GM12878 (cell line): ENCODE results near the gene RMND1. TPM values are rescaled to one million over a fixed set of nuclear protein-coding genes. Genes with fewer than 3 reads are reported as not detected.
"Not testable (repeated sequence)": the region's sequence is repeated elsewhere in the genome, so short reads cannot be mapped to it uniquely, and the experiment has no call there.

Experiments
- ATAC-seq: fragments of 200-7000 bp; cut with Tn5 transposase; 3 replicates; pipeline ENCODE4 v1.9.1; 2020; ENCODE audit warnings: mild to moderate bottlenecking, moderate library complexity
- BruUV-seq: library from RNA; stranded (reverse); fragments of 400-500 nt; replicated peaks from 2 replicates; lab custom pipeline; 2021; lab: Mats Ljungman, UMichigan
- CTCF ChIA-PET: fragments of 300-600 bp; sonication (Branson Sonifier 250); formaldehyde crosslinking; extraction: SDS; loops from one replicate; lab custom pipeline; 2021; ENCODE audit warnings: inconsistent platforms; lab: Yijun Ruan, JAX
- POLR2A ChIA-PET: fragments of 350-600 bp; formaldehyde crosslinking; extraction: SDS; loops from one replicate; lab custom pipeline; 2021; ENCODE audit warnings: inconsistent platforms; lab: Charles Lee
- RAD21 ChIA-PET: fragments of 300-600 bp; sonication (Branson Sonifier 250); formaldehyde crosslinking; loops from one replicate; lab custom pipeline; 2023; ENCODE audit warnings: antibody characterized with exemption; ENCODE audit not compliant: unreplicated experiment; lab: Charles Lee
- SMC1A ChIA-PET: fragments of 300-600 bp; sonication (Branson Sonifier 250); formaldehyde crosslinking; loops from one replicate; lab custom pipeline; 2023; ENCODE audit not compliant: unreplicated experiment, uncharacterized antibody; lab: Charles Lee
- DNase-seq: peaks from one replicate; pipeline ENCODE4 v3.0.0-alpha.2; 2011; ENCODE audit warnings: low read depth, low spot score
- FAIRE-seq: peaks from 3 replicates; lab custom pipeline; 2011; peaks lifted over from hg19 to GRCh38; lab: Jason Lieb, UNC
- H2AFZ ChIP-seq: 2 replicates; pipeline ENCODE4 v1.6.0; 2011; ENCODE audit warnings: low read depth, low read length, control low read depth; ENCODE audit not compliant: control insufficient read depth
- H3K27ac ChIP-seq: 2 replicates; pipeline ENCODE4 v1.5.1; 2011; ENCODE audit warnings: control low read depth; ENCODE audit not compliant: control insufficient read depth, insufficient read depth
- H3K27me3 ChIP-seq, 2 experiments: replicated peaks in 1 of 2; 2 replicates each; pipeline versions ENCODE4 v1.6.0 to v1.6.1; 2011; ENCODE audit warnings: low read length in 1 of 2; ENCODE audit not compliant: control insufficient read depth in 2 of 2, insufficient read depth in 2 of 2
- H3K36me3 ChIP-seq, 2 experiments: 2 replicates each; pipeline ENCODE4 v1.5.1; 2011; ENCODE audit warnings: low read length in 1 of 2; ENCODE audit not compliant: control insufficient read depth in 2 of 2, insufficient read depth in 2 of 2
- H3K4me1 ChIP-seq: 2 replicates; pipeline ENCODE4 v1.6.1; 2011; ENCODE audit warnings: mild to moderate bottlenecking, low read length, moderate library complexity, mixed read lengths; ENCODE audit not compliant: control insufficient read depth, insufficient read depth
- H3K4me2 ChIP-seq: 2 replicates; pipeline ENCODE4 v1.6.0; 2011; ENCODE audit warnings: control low read depth; ENCODE audit not compliant: control insufficient read depth, insufficient read depth
- H3K4me3 ChIP-seq: fragments of 200-600 bp; sonication (generic); 2 replicates; pipeline ENCODE4 v1.5.1; 2016
- H3K79me2 ChIP-seq: 2 replicates; pipeline ENCODE4 v1.6.0; 2011; ENCODE audit warnings: low read length; ENCODE audit not compliant: control insufficient read depth, insufficient read depth
- H3K9ac ChIP-seq: 2 replicates; pipeline ENCODE4 v1.8.0; 2011; ENCODE audit warnings: low read length, control low read depth, mixed read lengths; ENCODE audit not compliant: control insufficient read depth, insufficient read depth
- H3K9me3 ChIP-seq: replicated peaks from 3 replicates; pipeline ENCODE4 v1.5.1; 2011; ENCODE audit warnings: mild to moderate bottlenecking, low read length; ENCODE audit not compliant: control insufficient read depth, insufficient read depth
- H4K20me1 ChIP-seq: 2 replicates; pipeline ENCODE4 v1.6.0; 2011; ENCODE audit not compliant: control insufficient read depth, insufficient read depth
- BACH1 ChIP-seq: fragments of 450-650 bp; IDR thresholded peaks from 2 replicates; pipeline ENCODE4 v1.6.1; 2017; ENCODE audit warnings: mild to moderate bottlenecking, borderline replicate concordance
- GATAD2B ChIP-seq: fragments of 450-650 bp; conservative IDR thresholded peaks from 2 replicates; pipeline ENCODE4 v1.6.1; 2017; ENCODE audit warnings: low read depth, mild to moderate bottlenecking, moderate library complexity
- NR2F1 ChIP-seq: fragments of 450-650 bp; conservative IDR thresholded peaks from 2 replicates; pipeline ENCODE4 v1.6.1; 2017; ENCODE audit warnings: mild to moderate bottlenecking
- RFX5 ChIP-seq: IDR thresholded peaks from 2 replicates; pipeline ENCODE4 v1.6.1; 2011; ENCODE audit warnings: low read depth, low read length, improper control_type of control experiment
- SIN3A ChIP-seq: IDR thresholded peaks from 2 replicates; pipeline ENCODE4 v1.6.1; 2012; ENCODE audit warnings: low read depth, low read length, improper control_type of control experiment
- SP1 ChIP-seq: IDR thresholded peaks from one replicate; pipeline ENCODE4 v1.6.1; 2011; ENCODE audit warnings: low read depth, low read length
- SPI1 ChIP-seq: IDR thresholded peaks from 2 replicates; pipeline ENCODE4 v1.6.1; 2011; ENCODE audit warnings: low read depth, mild to moderate bottlenecking, low read length, moderate library complexity, borderline replicate concordance; ENCODE audit not compliant: insufficient read depth
- TCF7 ChIP-seq: IDR thresholded peaks from 2 replicates; pipeline ENCODE4 v1.6.1; 2014; ENCODE audit warnings: antibody characterized with exemption, borderline replicate concordance
- WGBS: methylation state at CpG from one replicate; pipeline ENCODE4 v1.1.6; 2016; ENCODE audit warnings: low lambda C conversion rate; ENCODE audit not compliant: insufficient replicate concordance, insufficient coverage; ENCODE audit errors: missing lambda C conversion rate; 5-methylcytosine and 5-hydroxymethylcytosine counted together
- in situ Hi-C: fragments of 300-500 bp; cut with MboI; formaldehyde crosslinking; loops from 9 replicates; pipeline ENCODE4 v1.14.3; 2018; ENCODE audit warnings: mixed read lengths
- intact Hi-C: fragments of 100-400 bp; cut with micrococcal nuclease; formaldehyde crosslinking; loops from one replicate; pipeline ENCODE4 v1.14.2; 2022; ENCODE audit not compliant: unreplicated experiment
- polyA plus RNA-seq, 11 experiments: library from polyadenylated mRNA; depleted of rRNA in 4 of 11; unstranded in 6 of 11; stranded (reverse) in 5 of 11; fragments of >200 nt; fragmentation: Nextera tagmentation in 4 of 11; fragmentation: Illumina TruSeq in 1 of 11; extraction: Ambion mirVana in 4 of 11; extraction: Trizol in 1 of 11; gene quantifications; 1 replicate in 1 of 11; 2 replicates in 10 of 11; pipeline versions ENCODE4 v1.2.1 to v1.2.3, GENCODE V29; 2011 to 2016; ENCODE audit warnings: inconsistent platforms in 2 of 11, missing spikeins in 2 of 11, low read depth in 1 of 11
- total RNA-seq, 4 experiments: library from RNA; depleted of rRNA in 3 of 4; stranded (reverse); fragments of >200 nt in 3 of 4; fragmentation: Illumina TruSeq in 1 of 4; extraction: Trizol in 1 of 4; gene quantifications; 2 replicates each; pipeline versions ENCODE4 v1.2.1 to v1.2.3, GENCODE V29; 2013 to 2021
- TF ChIP-seq, protein P1 (sequence below): fragments of 150-350 bp; IDR thresholded peaks from 2 replicates; pipeline ENCODE4 v1.6.1; 2014; ENCODE audit warnings: mild to moderate bottlenecking, low read depth, low read length

Gene RMND1
- total and polyA plus RNA-seq, 10 of the 15 experiments (the other 5 are each of a cell fraction or from before 2014, with no cell fraction given) = 15.9 to 34.5 (median 21.4) TPM

DNA sequence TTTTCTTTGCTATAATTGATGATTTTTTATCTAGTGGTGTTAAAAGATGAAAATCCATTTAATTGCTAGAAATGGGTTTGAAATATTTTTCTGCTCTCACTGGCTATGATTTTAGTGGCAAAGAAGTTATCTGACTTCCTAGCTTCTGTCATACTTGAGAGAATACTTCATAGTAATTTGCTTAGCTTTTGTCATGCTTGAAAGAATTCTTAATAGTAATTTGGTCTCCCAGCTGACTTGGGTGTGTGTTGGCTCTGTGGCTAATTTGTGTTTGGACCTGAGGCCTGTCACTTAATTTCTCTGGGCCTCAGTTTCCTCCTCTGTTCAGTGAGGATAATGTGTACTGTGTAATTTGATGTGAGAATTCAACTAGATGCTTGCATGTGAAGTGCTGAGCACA, 12.8 kb upstream of the RMND1 start (continued):
- TF ChIP-seq, protein P1, sequence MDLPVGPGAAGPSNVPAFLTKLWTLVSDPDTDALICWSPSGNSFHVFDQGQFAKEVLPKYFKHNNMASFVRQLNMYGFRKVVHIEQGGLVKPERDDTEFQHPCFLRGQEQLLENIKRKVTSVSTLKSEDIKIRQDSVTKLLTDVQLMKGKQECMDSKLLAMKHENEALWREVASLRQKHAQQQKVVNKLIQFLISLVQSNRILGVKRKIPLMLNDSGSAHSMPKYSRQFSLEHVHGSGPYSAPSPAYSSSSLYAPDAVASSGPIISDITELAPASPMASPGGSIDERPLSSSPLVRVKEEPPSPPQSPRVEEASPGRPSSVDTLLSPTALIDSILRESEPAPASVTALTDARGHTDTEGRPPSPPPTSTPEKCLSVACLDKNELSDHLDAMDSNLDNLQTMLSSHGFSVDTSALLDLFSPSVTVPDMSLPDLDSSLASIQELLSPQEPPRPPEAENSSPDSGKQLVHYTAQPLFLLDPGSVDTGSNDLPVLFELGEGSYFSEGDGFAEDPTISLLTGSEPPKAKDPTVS = no peak
- TF ChIP-seq RFX5 (no peak), SP1 (no peak), GATAD2B (no peak), NR2F1 (no peak), SPI1 (no peak), BACH1 (no peak)

GRCh38 chr6:151461673-151462072, 9.7 kb upstream of the RMND1 start:
- H3K4me3 ChIP-seq = no peak overlapping the region
- H3K27ac ChIP-seq = no peak overlapping the region
- CTCF ChIA-PET = no interaction called here
- H3K9ac ChIP-seq = no peak overlapping the region
- no TSS peak for BruUV-seq
- H3K27me3 ChIP-seq = no peaks in the 10 kb centered on the region
- RAD21 ChIA-PET = no interaction called here
- H3K4me1 ChIP-seq = no peaks in the 10 kb centered on the region
- H3K4me2 ChIP-seq = no peak overlapping the region
- TF ChIP-seq TCF7 = no peak
- no peak for TF ChIP-seq SIN3A
- TF ChIP-seq, all 136 proteins: peak for 0
- Histone ChIP-seq H3K9me3 (no peaks in the 10 kb centered on the region), H2AFZ (no peak overlapping the region), H3K79me2 (no peaks in the 10 kb centered on the region), H4K20me1 (no peaks in the 10 kb centered on the region), H3K36me3 (peaks cover 0 to 26% of the 10 kb centered on the region in 2 experiments; a peak in 3 of 4 replicates)
- no peak for ATAC-seq
- in situ Hi-C loops (no loop called here), intact Hi-C loops (no loop called here)
- FAIRE-seq = no peak
- SMC1A ChIA-PET = no interaction called here
- DNase-seq = no peak
- WGBS = 95% methylated on average over 4 of the region's 4 CpGs
- POLR2A ChIA-PET = interaction anchor here (1.3 kb wide), 1 partner anchor 10 kb away, joined by 3 read pairs; the partner anchor contains the start of gene RMND1

- POLR2A ChIA-PET, H3K4me1 ChIP-seq, H4K20me1 ChIP-seq, H3K27ac ChIP-seq, H3K9me3 ChIP-seq, SMC1A ChIA-PET, H3K9ac ChIP-seq, CTCF ChIA-PET, RAD21 ChIA-PET, FAIRE-seq, ATAC-seq, in situ Hi-C loops, DNase-seq, H3K4me3 ChIP-seq, H2AFZ ChIP-seq, H3K27me3 ChIP-seq, BruUV-seq, H3K4me2 ChIP-seq: not testable (repeated sequence)
- intact Hi-C loops = loop anchor here (10.0 kb wide), 1 partner anchor 561 kb away; no protein-coding TSS in a partner anchor
- Histone ChIP-seq H3K36me3 (peaks cover 0 to 16% of the 10 kb centered on the region in 2 experiments; a peak in 2 of 4 replicates), H3K79me2 (peaks cover 28% of the 10 kb centered on the region)
- 75% methylated on average over 8 of the region's 10 CpGs for WGBS
Observed at GRCh38 chr6:151455751-151456398, 3.9 kb upstream of the RMND1 start.
